Measurements from ENCODE around the gene HYPK.
"Not testable (repeated sequence)": the region's sequence is repeated elsewhere in the genome, so short reads cannot be mapped to it uniquely, and the experiment has no call there.

HYPK gene

DNA sequence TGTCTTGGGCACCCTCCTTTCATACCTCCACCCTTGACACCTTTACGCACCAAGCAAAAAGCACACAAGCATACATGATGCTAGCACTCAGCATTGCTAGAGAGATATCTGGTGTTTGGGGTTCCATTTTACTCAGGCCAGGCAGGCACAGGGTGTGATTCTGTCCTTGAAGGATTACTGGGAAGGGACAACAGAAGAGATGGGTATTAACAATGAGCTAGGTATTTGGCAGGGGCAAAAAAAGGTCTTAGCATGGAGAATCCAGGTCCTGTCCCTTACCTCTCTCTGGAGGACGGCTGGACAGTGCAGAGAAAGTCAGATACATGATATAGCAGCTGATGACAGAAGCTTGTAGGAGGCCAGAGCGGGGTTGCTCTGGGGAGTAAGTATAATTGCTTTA lies 3.8 kb upstream of the HYPK start:
- no peak for TF ChIP-seq ZFX (IDR thresholded peaks at IDR 0.05; ENCODE audit: borderline replicate concordance)
- peak overlapping the region; percentile 98 for H3K27ac ChIP-seq

DNA sequence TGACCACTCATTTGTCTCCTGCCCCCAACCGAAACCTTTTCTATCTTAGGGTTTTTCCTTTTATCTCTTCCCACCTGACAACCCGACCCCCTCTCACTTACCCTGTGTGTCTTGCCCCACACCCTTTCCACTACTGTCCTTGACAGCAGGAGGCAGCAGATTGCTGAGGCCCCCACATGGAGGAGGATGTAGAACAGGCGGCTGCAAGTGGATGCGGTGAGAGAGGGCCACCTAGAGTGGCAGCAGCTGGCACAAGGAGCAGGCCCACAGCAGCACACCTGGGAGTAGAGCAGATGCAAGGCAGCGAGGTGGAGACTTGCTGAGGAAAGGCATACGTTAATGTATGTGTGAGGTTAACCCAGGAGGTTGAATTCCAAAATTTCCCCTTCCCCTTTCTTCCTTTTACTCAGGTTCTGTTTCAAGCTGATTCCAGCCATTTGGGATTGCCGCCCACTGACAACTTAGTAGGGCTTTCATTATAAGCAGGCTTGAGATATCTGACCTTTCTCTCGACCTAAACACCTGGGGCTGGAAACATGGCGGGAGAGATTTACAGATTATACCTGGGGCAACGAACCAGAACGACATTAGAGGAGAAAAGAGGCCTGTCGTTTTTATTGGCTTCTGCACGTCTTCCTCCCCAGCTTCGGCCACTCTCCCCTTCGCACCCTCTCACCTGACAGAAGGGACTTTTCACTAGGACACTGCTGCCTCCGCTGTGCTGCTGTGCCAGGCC lies 1.0 kb upstream of the HYPK start:
- H3K27ac ChIP-seq = peak overlapping the region; percentile 98
- TF ChIP-seq, protein P1, sequence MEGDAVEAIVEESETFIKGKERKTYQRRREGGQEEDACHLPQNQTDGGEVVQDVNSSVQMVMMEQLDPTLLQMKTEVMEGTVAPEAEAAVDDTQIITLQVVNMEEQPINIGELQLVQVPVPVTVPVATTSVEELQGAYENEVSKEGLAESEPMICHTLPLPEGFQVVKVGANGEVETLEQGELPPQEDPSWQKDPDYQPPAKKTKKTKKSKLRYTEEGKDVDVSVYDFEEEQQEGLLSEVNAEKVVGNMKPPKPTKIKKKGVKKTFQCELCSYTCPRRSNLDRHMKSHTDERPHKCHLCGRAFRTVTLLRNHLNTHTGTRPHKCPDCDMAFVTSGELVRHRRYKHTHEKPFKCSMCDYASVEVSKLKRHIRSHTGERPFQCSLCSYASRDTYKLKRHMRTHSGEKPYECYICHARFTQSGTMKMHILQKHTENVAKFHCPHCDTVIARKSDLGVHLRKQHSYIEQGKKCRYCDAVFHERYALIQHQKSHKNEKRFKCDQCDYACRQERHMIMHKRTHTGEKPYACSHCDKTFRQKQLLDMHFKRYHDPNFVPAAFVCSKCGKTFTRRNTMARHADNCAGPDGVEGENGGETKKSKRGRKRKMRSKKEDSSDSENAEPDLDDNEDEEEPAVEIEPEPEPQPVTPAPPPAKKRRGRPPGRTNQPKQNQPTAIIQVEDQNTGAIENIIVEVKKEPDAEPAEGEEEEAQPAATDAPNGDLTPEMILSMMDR (IDR thresholded peaks at IDR 0.05) = peak; percentile 46
- no peak for TF ChIP-seq ZFX (IDR thresholded peaks at IDR 0.05; ENCODE audit: borderline replicate concordance)

DNA sequence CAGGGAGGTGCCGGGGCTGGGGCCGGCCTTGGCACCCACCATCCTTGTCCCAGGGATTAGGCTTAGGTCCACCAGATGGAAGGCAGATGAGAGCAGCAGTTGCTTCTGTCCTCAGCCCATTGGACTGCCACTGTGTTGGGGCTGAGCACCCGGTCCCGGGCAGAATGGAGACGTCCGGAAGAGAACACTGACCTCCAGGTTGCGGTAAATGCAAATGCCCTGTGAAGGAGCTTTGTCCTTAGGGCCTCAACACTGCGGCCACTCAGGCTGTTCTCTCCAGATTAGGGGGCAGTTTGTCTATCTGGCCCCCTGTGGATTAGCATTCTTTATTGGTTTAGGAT lies 484 bp upstream of the HYPK start, which contains the start of gene SERINC4:
Gene SERINC4, minus strand, starts transcription at position 276 of the 341 bp plus-strand sequence. Its CDS starts 234 bp downstream, at position 42.
- TF ChIP-seq ZFX (IDR thresholded peaks at IDR 0.05; ENCODE audit: borderline replicate concordance) = no peak
- TF ChIP-seq, protein P1 (IDR thresholded peaks at IDR 0.05) = no peak
- peak within 1 kb of the TSS; percentile 98 for H3K27ac ChIP-seq

DNA sequence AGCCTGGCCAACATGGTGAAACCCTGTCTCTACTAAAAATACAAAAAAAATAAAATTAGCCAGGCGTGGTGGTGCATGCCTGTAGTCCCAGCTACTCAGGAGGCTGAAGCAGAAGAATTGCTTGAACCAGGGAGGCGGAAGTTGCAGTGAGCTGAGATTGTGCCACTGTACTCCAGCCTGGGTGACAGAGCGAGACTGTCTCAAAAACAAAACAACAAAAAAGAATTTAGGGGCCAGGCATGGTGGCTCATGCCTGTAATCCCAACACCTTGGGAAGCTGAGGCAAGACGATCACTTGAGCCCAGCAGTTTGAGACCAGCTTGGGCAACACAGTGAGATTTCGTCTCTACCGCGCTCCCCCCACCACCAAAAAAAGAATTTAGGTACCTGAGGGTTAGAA lies 2.3 kb downstream of the HYPK start:
- H3K27ac ChIP-seq = peak overlapping the region; percentile 98

DNA sequence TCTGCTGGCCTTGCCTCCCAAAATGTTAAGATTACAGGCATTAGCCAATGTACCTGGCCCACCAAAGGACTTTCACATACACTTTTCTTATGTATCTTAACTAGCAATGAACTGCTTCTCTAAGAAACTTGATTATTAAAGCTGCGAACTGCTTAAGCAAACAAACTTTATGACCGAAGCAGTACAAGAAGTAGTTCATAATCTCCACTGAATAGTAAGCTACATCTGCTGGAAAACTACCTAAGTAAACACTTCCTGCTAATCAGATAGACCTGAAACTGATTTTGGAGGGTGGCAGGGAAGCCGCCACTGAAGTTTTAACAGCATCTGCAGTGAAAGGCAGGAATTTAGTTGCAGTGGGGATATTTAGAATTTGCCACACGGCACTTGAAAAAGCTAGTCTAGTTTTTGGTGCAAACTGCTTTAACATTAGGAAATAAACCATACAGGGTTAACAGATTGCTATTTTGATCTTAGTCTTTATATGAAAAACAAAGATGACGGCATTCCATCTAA lies 8.1 kb downstream of the HYPK start:
- peak overlapping the region; percentile 42 for H3K27ac ChIP-seq
- TF ChIP-seq, protein P1 (IDR thresholded peaks at IDR 0.05) = no peak
- TF ChIP-seq ZFX (IDR thresholded peaks at IDR 0.05; ENCODE audit: borderline replicate concordance) = no peak

DNA sequence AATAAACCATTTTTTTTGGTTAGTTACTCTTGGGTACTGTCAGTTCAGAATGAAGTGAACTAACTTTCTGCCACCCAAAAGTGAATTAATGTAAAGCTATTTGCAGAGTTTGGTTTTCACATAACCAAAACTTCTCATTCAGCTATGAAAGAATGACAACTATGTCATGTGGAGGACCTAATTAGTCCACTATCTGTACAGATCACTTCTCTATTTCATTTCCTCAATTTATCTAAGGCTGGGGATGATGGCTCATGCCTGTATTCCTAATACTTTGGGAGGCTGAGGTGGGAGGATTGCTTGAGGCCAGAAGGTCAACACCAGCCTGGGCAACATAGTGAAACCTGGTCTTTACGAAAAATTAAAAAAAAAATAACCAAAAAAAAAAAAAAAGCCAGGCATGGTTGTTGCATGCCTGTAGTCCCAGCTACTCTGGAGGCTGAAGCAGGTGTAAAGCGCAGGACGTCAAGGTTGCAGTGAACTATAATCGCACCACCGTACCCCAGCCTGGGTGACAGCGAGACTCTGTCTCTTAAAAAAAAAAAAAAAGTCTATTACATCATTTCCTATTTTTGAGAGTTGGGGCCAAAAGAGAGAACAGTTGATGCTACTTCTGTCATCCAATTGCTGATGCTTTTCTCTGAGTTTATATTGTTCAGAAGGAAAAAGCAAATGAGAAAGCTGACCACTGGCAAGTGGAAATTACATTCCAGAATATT lies 8.7 kb downstream of the HYPK start:
- TF ChIP-seq ZFX (IDR thresholded peaks at IDR 0.05; ENCODE audit: borderline replicate concordance) = no peak
- TF ChIP-seq, protein P1 (IDR thresholded peaks at IDR 0.05) = no peak
- H3K27ac ChIP-seq = peak overlapping the region; percentile 42

DNA sequence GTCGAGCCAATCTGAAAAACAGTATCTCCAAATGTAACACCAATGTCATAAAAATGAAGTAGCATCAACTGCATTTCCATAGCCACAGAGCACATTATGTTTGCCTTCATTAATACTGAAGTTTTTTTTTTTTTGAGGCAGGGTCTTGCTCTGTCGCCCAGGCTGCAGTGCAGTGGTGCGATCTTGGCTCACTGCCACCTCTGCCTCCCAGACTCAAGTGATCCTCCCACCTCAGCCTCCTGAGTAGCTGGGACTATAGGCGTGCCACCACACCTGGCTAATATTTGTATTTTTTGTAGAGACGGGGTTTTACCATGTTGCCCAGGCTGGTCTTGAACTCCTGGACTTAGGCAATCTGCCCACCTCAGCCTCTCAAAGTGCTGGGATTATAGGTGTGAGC lies 14.7 kb downstream of the HYPK start:
- H3K27ac ChIP-seq = not testable (repeated sequence)

DNA sequence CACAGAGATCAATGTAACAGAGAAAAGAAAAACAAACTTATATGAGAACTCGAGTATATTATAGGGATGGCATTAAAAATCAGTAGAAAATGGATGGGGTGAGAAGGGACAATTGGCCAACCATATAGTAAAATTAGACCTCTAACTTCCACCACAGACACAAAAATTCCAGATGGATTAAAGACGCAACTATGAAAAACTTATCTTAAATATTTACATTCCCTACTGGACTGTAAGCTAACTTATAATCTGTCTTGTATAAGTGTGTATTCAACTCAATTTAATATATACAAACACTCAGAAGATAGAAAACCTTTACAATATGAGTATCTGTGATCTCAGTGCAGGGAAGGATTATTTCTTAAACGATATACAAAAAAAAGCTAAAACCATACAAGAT lies 21.1 kb downstream of the HYPK start:
- no peak for TF ChIP-seq ZFX (IDR thresholded peaks at IDR 0.05; ENCODE audit: borderline replicate concordance)
- TF ChIP-seq, protein P1 (IDR thresholded peaks at IDR 0.05) = no peak
- no peak overlapping the region for H3K27ac ChIP-seq
